ENCODE measurements around the gene RELN. TPM values are rescaled to one million over a fixed set of nuclear protein-coding genes. Genes with fewer than 3 reads are reported as not detected.
A peak's percentile ranks its signal among the peaks of the same experiment; 100 is the strongest.

Gene RELN
- total RNA-seq, 1 donor: under 0.01 TPM

DNA sequence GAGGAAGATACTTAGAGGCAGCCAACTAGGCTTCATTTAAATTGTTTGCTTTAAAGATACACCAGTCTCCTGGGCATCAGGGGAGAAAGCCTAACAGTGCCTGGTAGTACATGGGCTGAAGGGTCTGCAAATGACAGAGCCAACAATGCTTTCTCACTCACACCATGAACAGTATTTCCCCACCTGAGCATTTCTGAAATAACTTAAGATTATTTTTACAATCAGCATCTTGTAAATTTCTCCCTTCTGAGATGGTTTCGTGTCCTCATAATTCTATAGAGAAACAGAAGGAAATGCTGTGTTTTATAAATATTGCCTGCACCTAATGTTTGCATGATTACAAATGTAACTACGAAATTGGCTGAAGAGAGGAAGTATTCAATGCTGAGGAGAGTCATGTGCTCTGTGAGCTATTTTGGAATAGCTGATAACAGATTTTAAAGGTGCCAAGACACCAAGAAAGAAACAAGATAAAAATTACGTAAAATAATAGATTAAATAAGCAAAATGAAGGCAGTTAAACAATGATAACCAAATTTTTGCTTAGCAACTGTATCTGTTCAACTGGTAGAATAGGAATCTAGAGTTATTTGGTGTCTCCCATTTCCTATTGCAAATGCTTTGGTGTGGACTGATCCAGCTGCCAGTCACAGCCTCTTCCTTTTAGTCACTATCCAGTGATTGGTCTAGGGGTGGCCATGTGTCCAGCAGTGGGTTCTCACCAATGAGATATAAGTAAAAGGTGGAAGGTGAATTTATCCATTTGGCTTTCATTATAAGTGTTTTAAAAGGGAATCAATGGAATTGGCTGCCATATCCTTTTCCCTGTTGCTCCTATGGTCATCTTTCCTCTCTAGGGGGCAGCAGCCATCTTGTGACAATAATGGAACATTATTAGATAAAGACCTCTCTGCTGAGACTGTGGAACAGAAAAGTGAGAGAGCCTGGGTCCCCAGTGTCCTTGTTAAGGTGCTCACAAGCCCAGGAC, 375.5 kb downstream of the RELN start:
- TF ChIP-seq, protein P1, sequence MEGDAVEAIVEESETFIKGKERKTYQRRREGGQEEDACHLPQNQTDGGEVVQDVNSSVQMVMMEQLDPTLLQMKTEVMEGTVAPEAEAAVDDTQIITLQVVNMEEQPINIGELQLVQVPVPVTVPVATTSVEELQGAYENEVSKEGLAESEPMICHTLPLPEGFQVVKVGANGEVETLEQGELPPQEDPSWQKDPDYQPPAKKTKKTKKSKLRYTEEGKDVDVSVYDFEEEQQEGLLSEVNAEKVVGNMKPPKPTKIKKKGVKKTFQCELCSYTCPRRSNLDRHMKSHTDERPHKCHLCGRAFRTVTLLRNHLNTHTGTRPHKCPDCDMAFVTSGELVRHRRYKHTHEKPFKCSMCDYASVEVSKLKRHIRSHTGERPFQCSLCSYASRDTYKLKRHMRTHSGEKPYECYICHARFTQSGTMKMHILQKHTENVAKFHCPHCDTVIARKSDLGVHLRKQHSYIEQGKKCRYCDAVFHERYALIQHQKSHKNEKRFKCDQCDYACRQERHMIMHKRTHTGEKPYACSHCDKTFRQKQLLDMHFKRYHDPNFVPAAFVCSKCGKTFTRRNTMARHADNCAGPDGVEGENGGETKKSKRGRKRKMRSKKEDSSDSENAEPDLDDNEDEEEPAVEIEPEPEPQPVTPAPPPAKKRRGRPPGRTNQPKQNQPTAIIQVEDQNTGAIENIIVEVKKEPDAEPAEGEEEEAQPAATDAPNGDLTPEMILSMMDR (IDR thresholded peaks at IDR 0.05; ENCODE audit: insufficient read depth, low read depth, low read length): peak; percentile 41
- H3K4me3 ChIP-seq (ENCODE audit: low read depth, low read length): no peak overlapping the region
- peak; percentile 15 for DNase-seq (ENCODE audit: low read depth)

DNA sequence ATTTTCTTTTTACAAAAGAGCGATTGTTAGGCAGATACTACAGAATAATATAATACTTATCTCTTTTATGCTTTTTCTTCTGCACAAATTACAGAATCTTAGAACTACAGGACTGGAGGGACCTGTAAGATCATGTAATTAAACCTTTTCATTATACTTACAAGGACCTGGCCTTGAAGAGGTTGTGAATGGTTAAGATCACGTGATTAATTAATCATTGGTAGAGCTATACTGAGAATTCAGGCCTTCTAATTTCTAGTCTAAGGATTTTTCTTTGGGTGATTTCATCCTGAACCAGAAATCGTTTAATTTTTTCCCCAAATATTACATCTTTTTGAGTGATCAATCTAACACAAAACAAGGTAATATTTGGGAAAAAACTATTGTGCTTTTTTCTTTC, 379.7 kb downstream of the RELN start:
- no peak overlapping the region for H3K4me3 ChIP-seq (ENCODE audit: low read depth, low read length)
- TF ChIP-seq, protein P1 (IDR thresholded peaks at IDR 0.05; ENCODE audit: insufficient read depth, low read depth, low read length): no peak
- DNase-seq (ENCODE audit: low read depth): no peak

DNA sequence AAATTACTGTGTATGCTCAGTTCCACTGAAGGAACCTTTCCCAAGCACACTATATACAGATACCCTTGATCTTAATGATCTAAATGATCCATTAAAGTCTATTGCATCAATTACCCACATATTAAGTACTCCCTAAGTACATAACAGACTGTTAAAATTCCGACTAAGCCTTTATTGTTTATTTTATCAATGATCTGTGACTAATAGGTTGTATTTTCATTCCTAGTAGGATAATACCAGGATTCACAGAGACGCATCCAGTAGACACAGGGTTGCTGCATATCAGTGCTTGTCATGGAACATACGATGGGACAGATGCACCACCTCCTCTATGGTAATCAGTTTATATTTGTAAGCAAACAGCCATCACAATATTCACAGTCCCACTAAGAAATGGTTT, 383.8 kb downstream of the RELN start:
- H3K4me3 ChIP-seq (ENCODE audit: low read depth, low read length): no peak overlapping the region
- TF ChIP-seq, protein P1 (IDR thresholded peaks at IDR 0.05; ENCODE audit: insufficient read depth, low read depth, low read length): no peak
- no peak for DNase-seq (ENCODE audit: low read depth)

DNA sequence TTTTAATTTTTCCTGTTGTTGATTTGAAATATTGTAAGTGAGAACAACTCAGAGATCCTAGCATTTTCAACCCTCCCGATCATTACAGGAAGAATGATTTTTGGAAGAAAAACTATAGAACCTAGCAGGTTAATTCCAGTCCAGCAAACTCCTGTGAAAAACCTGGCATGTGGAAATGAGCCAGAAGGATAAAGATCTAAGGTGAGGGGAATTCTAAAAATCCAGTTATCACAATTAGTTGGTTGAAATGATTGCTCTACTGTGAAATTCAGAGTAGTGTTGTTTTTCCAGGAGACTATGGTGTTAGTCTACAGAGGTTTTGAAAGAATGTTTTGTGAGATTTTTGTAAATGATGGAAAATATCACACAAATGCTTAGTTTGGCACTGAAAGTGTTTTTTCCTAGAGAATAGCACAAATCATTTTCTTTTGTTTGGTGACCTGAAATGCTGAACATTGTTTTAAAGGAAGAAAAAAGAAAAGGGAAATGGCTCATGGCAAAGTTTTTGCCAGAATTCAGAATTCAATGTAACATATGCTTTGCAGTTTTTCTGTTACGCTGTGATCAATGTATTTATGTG, 391.0 kb downstream of the RELN start:
- DNase-seq (ENCODE audit: low read depth): no peak
- TF ChIP-seq, protein P1 (IDR thresholded peaks at IDR 0.05; ENCODE audit: insufficient read depth, low read depth, low read length): no peak
- H3K4me3 ChIP-seq (ENCODE audit: low read depth, low read length): no peak overlapping the region

DNA sequence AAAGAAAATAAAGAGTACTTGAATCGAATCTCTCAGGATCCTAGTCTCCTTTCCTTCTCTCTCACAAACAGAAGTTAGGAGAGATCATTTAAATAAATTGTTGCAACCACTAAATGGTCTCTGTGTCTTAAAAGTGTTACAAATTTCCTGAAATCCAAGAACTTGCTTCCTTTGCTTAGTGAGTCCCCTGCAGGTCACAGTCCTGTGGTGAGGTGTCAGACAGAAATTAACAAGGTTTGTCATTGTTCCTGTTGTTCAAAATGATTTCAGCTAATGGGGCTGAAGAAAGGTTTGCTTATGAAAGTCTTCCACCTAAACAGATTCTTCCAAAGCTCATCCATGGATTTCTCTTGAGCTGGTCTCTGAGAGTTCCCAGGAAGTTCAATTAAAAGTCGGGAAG, 391.9 kb downstream of the RELN start:
- no peak for DNase-seq (ENCODE audit: low read depth)
- no peak overlapping the region for H3K4me3 ChIP-seq (ENCODE audit: low read depth, low read length)
- TF ChIP-seq, protein P1 (IDR thresholded peaks at IDR 0.05; ENCODE audit: insufficient read depth, low read depth, low read length): no peak

DNA sequence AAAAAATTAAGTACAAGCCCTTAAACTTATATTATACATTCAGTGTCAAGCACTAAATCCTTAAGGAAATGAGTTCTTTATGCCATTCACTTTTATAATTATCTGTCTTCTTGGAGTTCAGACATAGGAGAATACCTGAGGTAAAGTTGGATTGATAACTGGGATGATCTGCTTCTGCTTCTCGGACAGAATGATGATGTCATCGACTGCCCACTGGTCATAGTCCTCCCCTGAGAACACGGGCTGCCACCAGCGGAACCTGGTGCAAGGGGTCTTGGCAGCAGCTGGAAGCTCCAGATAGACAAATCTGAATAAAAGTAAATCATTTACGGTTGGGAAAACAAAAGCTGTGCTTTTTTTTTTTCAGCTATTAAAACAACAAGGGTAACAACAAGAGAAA, 395.3 kb downstream of the RELN start:
- TF ChIP-seq, protein P1 (IDR thresholded peaks at IDR 0.05; ENCODE audit: insufficient read depth, low read depth, low read length): no peak
- no peak overlapping the region for H3K4me3 ChIP-seq (ENCODE audit: low read depth, low read length)
- no peak for DNase-seq (ENCODE audit: low read depth)

All from fibroblast of villous mesenchyme (primary cell).